Measurements from ENCODE around the gene GMIP. TPM values are rescaled to one million over a fixed set of nuclear protein-coding genes. Genes with fewer than 3 reads are reported as not detected.

GMIP gene
- 4.1 TPM in 2 replicates for total RNA-seq

DNA sequence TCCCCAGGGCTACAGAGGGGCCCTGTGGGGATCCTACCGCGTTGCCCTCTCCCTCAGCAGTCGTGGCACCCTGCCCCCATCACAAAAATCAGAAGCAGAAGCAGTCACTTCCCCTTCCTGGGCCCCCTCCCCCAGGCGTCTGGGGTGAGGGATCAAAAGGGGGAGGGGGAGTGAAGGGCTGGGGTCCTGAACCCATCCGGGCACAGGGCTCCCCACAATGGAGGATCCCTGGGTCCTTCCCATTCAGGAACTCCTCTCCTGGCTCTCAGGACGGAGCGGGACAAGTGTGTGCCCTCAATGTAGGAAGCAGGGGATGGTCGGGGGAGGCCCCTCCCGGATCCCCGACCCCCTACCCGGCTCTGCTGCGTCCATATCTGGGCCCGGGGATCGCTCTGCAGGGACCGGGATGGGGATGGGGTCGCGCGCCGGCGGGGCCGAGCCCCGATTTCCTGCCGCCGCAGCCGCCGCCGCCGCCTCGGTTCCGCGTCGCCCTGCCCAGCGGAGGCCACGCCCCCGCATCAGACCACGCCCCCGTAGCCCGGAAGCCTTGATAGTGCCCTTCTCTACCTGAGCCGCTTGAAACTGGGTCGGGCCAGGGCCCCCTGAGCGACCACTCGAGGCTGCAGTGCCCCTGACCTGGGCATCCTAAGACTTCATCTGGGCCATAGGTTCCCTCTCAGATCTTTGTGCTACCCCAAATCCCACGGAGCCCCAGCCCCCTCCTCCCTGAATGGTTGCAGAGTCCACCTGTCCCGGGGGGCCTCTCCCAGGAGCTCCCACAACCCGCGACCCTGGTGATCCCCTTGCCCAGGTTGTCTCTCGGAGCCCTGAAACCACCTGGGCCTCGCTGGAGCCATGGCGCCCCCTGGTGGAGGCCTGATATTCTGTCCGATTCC is at the start of gene GMIP:
GMIP (minus strand) TSS at position 500 of the 896 bp plus-strand sequence; CDS start at position 372, 128 bp downstream.

DNA sequence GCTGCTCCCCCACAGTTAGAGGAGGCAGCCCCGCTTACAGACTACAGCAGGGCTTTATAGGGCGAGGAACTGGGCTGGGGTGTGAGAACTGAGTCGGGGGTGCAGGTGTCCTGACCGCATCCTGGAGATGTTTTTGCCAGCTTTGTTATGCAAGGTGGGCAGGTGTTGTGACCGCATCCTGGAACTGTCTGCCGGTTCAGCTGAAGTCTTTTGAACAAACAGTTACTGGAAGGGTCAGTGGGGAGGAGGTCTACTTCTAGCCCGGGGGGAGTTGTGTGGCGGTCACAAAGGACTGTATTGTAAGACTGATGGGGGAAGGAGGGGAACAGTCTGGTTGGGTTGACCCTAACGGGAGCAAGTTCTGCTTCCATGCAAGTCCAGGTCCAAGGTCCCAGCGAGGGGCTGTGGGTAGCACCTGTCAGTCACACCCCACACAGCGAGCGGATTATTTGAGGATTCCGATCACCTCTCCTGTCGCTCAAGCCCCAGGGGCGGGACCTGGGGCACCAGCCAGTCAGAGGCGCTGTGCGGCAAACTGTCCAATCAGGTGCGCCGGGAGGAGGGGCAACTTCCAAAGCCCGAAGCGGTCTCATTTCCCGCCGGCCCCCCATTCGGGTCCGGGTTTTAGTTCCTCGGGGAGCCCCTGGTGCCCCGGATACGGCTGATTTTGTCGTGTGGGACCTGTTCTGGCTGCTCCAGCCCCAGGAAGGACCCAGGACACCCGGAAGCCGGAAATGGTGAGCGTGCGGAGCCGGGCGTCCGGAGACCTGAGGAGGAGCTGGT is 25.0 kb upstream of the GMIP start, which contains the start of gene ZNF101:
ZNF101 (plus strand) TSS at position 610 of the 783 bp plus-strand sequence; CDS start at position 735, 125 bp downstream.

GRCh38 chr19:19663256-19664120 is 20.0 kb upstream of the GMIP start, which contains the start of gene ATP13A1:
Gene ATP13A1, minus strand, starts transcription at chr19:19663676. Its CDS starts 10 bp downstream, at chr19:19663666.

GRCh38 chr19:19627621-19628500 is 15.6 kb downstream of the GMIP start, which contains the start of gene LPAR2:
Gene LPAR2, minus strand, starts transcription at chr19:19628220. Its CDS starts 945 bp downstream, at chr19:19627275.

DNA sequence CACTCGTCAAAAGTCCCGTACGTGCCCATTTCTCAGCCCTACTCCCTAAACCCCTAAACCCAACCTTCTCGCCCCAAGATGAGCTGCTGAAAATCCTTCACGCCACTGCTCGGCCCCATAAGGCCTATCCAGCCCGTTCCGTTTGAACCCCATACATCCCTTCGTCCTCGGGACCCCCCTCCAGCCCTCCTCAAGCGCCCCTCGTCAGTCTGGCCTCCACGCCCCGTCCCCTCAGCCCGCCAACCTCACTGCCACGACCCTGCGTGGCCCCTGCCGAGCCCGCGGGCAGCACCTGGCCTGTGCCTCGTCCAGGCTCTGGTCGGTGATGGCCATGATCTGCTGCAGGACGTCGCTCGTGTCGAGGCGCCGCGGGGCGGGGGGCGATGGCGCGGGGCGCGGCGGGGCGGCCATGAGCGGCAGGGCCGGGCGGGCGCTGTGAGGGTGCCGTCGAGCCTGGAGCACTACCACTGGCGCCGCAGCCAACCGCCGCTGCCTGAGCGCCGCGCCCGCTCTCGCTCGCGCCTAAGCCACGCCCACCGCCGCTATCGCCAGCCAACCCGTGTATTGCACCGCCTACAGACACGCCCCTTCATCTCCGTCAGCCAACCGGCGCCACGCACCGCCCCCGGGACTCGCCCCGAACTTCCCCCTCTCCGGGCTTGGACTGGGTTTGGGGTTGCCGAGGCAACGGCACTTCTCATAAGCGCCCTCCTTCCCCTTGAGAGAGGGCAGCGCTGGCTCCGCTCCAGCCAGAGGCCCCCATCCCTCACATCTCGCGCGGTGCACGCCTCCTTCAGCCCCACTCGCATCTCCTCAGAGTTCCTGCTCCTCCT is 25.0 kb downstream of the GMIP start, which contains the start of gene PBX4:
PBX4 (minus strand) TSS at position 469 of the 833 bp plus-strand sequence; CDS start at position 411, 58 bp downstream.

Other genes starting within 250 kb of the GMIP start
- 37.8 and 56.0 TPM in 2 replicates for gene GATAD2A, start 238.0 kb downstream of the GMIP start, total RNA-seq
- gene TSSK6, start 128.1 kb downstream of the GMIP start, total RNA-seq, result 0.69 and 1.9 TPM in 2 replicates
- gene NDUFA13, start 127.4 kb downstream of the GMIP start, total RNA-seq, result 50.6 and 103 TPM in 2 replicates
- gene YJEFN3, start 114.7 kb downstream of the GMIP start, total RNA-seq, result 0.15 and 0.25 TPM in 2 replicates
- gene CILP2, start 105.4 kb downstream of the GMIP start, total RNA-seq, result 0.31 and 0.64 TPM in 2 replicates
- gene PBX4, start 25.0 kb downstream of the GMIP start, total RNA-seq, result not detected in 2 replicates
- gene LPAR2, start 15.4 kb downstream of the GMIP start, total RNA-seq, result 0.81 and 2.0 TPM in 2 replicates
- 82.7 and 319 TPM in 2 replicates for gene ATP13A1, start 20.0 kb upstream of the GMIP start, total RNA-seq
- 2.6 and 4.2 TPM in 2 replicates for gene ZNF101, start 25.2 kb upstream of the GMIP start, total RNA-seq
- 2.1 and 3.6 TPM in 2 replicates for gene ZNF14, start 89.5 kb upstream of the GMIP start, total RNA-seq
- gene ZNF506, start 178.1 kb upstream of the GMIP start, total RNA-seq, result 8.5 and 12.8 TPM in 2 replicates
- 3.4 and 7.3 TPM in 2 replicates for gene ZNF253, start 222.2 kb upstream of the GMIP start, total RNA-seq